Keratinocyte (primary cell): ENCODE results near the gene DENND4A. TPM values are rescaled to one million over a fixed set of nuclear protein-coding genes. Genes with fewer than 3 reads are reported as not detected.
A peak's percentile ranks its signal among the peaks of the same experiment; 100 is the strongest.

Source experiments
- DNase-seq: peaks from one replicate; pipeline ENCODE4 v3.0.0-alpha.2; 2011; ENCODE audit warnings: low read depth, missing footprints, low spot score
- FAIRE-seq: peaks from 2 replicates; lab custom pipeline; 2011; peaks lifted over from hg19 to GRCh38; lab: Jason Lieb, UNC
- H2AFZ ChIP-seq: 2 replicates; pipeline ENCODE4 v1.6.0; 2012; ENCODE audit warnings: low read length, control low read depth, inconsistent platforms; ENCODE audit not compliant: control insufficient read depth
- H3K27ac ChIP-seq: 2 replicates; pipeline ENCODE4 v1.5.1; 2011; ENCODE audit warnings: low read length; ENCODE audit not compliant: control insufficient read depth, insufficient read depth
- H3K27me3 ChIP-seq: 3 replicates; pipeline ENCODE4 v1.6.0; 2011; ENCODE audit warnings: low read length; ENCODE audit not compliant: control insufficient read depth, insufficient read depth; ENCODE audit errors: extremely low read depth
- H3K36me3 ChIP-seq, 2 experiments: 2 replicates in 1 of 2; 3 replicates in 1 of 2; pipeline ENCODE4 v1.5.1; 2011; ENCODE audit warnings: low read length in 2 of 2, mild to moderate bottlenecking in 1 of 2; ENCODE audit not compliant: control insufficient read depth in 2 of 2, insufficient read depth in 2 of 2; ENCODE audit errors: extremely low read depth in 1 of 2
- H3K4me1 ChIP-seq: 3 replicates; pipeline ENCODE4 v1.5.1; 2011; ENCODE audit warnings: low read length; ENCODE audit not compliant: control insufficient read depth, insufficient read depth; ENCODE audit errors: extremely low read depth
- H3K4me2 ChIP-seq: 3 replicates; pipeline ENCODE4 v1.6.0; 2011; ENCODE audit warnings: low read depth, low read length; ENCODE audit not compliant: control insufficient read depth, insufficient read depth; ENCODE audit errors: extremely low read depth
- H3K4me3 ChIP-seq, 3 experiments: fragments of 200-600 bp in 1 of 3; sonication (generic) in 1 of 3; 2 replicates in 2 of 3; 3 replicates in 1 of 3; pipeline ENCODE4 v1.5.1; 2011 to 2016; ENCODE audit warnings: low read length in 3 of 3, mild to moderate bottlenecking in 3 of 3, control low read depth in 2 of 3, inconsistent platforms in 1 of 3, low read depth in 1 of 3, mixed read lengths in 1 of 3, mixed run types in 1 of 3, moderate library complexity in 1 of 3; ENCODE audit not compliant: control insufficient read depth in 2 of 3, insufficient read depth in 2 of 3; ENCODE audit errors: extremely low read depth in 1 of 3
- H3K79me2 ChIP-seq: 2 replicates; pipeline ENCODE4 v1.6.0; 2012; ENCODE audit warnings: low read length; ENCODE audit not compliant: control insufficient read depth, insufficient read depth
- H3K9ac ChIP-seq: 3 replicates; pipeline ENCODE4 v1.6.0; 2011; ENCODE audit warnings: low read length; ENCODE audit not compliant: control insufficient read depth, insufficient read depth; ENCODE audit errors: extremely low read depth
- H3K9me1 ChIP-seq: 3 replicates; pipeline ENCODE4 v1.6.0; 2011; ENCODE audit warnings: low read length; ENCODE audit not compliant: control insufficient read depth, insufficient read depth; ENCODE audit errors: extremely low read depth
- H3K9me3 ChIP-seq: 2 replicates; pipeline ENCODE4 v1.5.1; 2012; ENCODE audit warnings: low read depth, low read length; ENCODE audit not compliant: control insufficient read depth
- H4K20me1 ChIP-seq: 3 replicates; pipeline ENCODE4 v1.6.0; 2011; ENCODE audit warnings: low read length; ENCODE audit not compliant: control insufficient read depth, insufficient read depth; ENCODE audit errors: extremely low read depth
- EZH2 ChIP-seq: IDR thresholded peaks from one replicate; pipeline ENCODE4 v1.6.1; 2012; ENCODE audit warnings: inconsistent platforms, mild to moderate bottlenecking, low read length, moderate library complexity
- dilution Hi-C: fragments of 300-500 bp; cut with MboI; formaldehyde crosslinking; loops from one replicate; pipeline ENCODE4 v1.7.0; 2020; ENCODE audit warnings: low sequenced_read_pairs; ENCODE audit not compliant: extremely low pct_ligation_motif_present
- polyA plus RNA-seq, 5 experiments: library from polyadenylated mRNA; depleted of rRNA in 3 of 5; stranded (reverse) in 3 of 5; stranded (forward) in 1 of 5; unstranded in 1 of 5; fragments of >200 nt; gene quantifications; 1 replicate in 1 of 5; 2 replicates in 3 of 5; 3 replicates in 1 of 5; pipeline versions ENCODE4 v1.2.1 to v1.2.3, GENCODE V29; 2011 to 2012; ENCODE audit warnings: missing spikeins in 2 of 5, low read depth in 1 of 5, low replicate concordance in 1 of 5
- TF ChIP-seq, protein P1 (sequence below), 3 experiments: IDR thresholded peaks in 1 of 3; conservative IDR thresholded peaks in 1 of 3; optimal IDR thresholded peaks in 1 of 3; 2 replicates in 2 of 3; 3 replicates in 1 of 3; pipeline versions ENCODE3 to v1.5.1; 2011; ENCODE audit warnings: low read length in 3 of 3, mild to moderate bottlenecking in 3 of 3, moderate library complexity in 2 of 3, control low read depth in 1 of 3, inconsistent platforms in 1 of 3; ENCODE audit not compliant: insufficient read depth in 2 of 3; ENCODE audit errors: extremely low read depth in 1 of 3

Gene DENND4A
- polyA plus RNA-seq, 1 donor (not counting 4 experiments of a cell fraction or from before 2014, with no cell fraction given) = 10.0 TPM

DNA sequence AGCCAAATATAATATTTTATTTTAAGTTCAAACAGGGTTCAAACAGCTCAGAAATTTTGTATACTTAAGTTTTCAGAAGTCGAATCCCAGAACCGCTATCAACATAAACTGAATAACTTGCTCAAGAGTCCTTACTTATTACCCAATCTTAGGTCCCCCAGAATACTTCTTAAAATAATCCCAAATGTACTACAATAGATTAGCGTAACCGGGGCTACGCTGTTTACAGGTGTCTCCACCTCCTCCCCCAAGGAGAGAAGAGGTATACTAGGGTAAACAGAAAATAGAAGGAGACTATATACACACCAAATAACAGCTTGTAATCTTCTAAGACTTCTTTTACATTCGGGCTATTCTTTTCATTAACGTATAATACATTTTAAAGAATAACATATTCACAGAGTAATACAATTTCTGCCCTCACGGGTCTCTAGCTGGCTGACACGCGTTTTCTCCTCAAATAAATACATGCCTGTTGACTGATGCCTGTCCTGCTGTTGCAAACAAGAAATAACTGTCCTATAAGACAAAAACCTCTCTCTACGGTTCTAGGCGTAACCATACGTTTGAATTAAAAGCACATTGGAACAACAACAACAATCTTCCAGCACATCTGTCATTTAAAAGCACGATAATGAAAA lies 1.3 kb downstream of the DENND4A start:
- dilution Hi-C loops = no loop called here
- Histone ChIP-seq H3K9me1 (no peaks in the 10 kb centered on the region), H3K27ac (peak overlapping the region; percentile 82), H3K9me3 (no peaks in the 10 kb centered on the region), H2AFZ (peak overlapping the region; percentile 30), H3K4me2 (peak overlapping the region; percentile 98), H4K20me1 (no peaks in the 10 kb centered on the region), H3K4me3 (peak overlapping the region; percentile 86 to 91 (median 90)), H3K9ac (peak overlapping the region; percentile 95), H3K27me3 (no peaks in the 10 kb centered on the region), H3K4me1 (peaks cover 24% of the 10 kb centered on the region), H3K36me3 (no peaks in the 10 kb centered on the region), H3K79me2 (peaks cover 29% of the 10 kb centered on the region)
- TF ChIP-seq, protein P1, sequence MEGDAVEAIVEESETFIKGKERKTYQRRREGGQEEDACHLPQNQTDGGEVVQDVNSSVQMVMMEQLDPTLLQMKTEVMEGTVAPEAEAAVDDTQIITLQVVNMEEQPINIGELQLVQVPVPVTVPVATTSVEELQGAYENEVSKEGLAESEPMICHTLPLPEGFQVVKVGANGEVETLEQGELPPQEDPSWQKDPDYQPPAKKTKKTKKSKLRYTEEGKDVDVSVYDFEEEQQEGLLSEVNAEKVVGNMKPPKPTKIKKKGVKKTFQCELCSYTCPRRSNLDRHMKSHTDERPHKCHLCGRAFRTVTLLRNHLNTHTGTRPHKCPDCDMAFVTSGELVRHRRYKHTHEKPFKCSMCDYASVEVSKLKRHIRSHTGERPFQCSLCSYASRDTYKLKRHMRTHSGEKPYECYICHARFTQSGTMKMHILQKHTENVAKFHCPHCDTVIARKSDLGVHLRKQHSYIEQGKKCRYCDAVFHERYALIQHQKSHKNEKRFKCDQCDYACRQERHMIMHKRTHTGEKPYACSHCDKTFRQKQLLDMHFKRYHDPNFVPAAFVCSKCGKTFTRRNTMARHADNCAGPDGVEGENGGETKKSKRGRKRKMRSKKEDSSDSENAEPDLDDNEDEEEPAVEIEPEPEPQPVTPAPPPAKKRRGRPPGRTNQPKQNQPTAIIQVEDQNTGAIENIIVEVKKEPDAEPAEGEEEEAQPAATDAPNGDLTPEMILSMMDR (optimal IDR thresholded peaks at IDR 0.05 in 1 of 3, IDR thresholded peaks at IDR 0.05 in 1 of 3, conservative IDR thresholded peaks at IDR 0.05 in 1 of 3; ENCODE audit: extremely low read depth in 1 of 3, insufficient read depth in 2 of 3, low read length in 3 of 3) = no peak
- no peak for TF ChIP-seq EZH2
- FAIRE-seq = no peak
- no peak for DNase-seq

DNA sequence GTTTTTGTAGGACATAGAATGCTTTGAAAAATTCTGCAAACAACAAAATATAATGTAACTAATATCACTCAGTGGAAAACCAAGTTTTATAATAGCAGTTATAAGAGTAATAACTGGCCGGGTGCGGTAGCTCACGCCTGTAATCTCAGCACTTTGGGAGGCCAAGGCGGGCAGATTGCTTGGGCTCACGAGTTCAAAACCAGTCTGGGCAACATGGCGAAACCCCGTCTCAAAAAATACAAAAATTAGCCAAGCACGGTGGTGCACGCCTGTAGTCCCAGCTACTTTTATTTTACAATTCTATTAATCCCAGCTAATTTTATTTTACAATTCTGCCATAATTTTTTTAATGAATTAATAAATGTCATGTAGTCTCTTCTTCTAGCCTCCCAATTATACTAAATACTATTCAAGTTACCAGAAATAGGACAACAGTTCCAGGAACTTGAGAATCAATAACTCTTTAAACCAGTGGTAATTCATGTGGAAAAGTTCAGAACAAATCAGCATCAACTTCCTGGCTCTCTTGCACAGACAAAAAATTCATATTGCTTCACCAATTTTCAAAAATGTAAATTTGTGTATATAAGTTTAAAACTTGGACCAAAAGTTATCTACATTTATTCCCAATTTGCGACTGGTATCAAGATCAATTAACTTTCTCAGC lies 2.2 kb downstream of the DENND4A start:
- TF ChIP-seq, protein P1 (optimal IDR thresholded peaks at IDR 0.05 in 1 of 3, IDR thresholded peaks at IDR 0.05 in 1 of 3, conservative IDR thresholded peaks at IDR 0.05 in 1 of 3; ENCODE audit: extremely low read depth in 1 of 3, insufficient read depth in 2 of 3, low read length in 3 of 3) = no peak
- no peak for TF ChIP-seq EZH2
- Histone ChIP-seq H3K4me3 (no peak overlapping the region), H2AFZ (no peak overlapping the region), H3K9me1 (no peaks in the 10 kb centered on the region), H4K20me1 (no peaks in the 10 kb centered on the region), H3K9me3 (no peaks in the 10 kb centered on the region), H3K4me1 (peaks cover 21% of the 10 kb centered on the region), H3K36me3 (no peaks in the 10 kb centered on the region), H3K9ac (no peak overlapping the region), H3K4me2 (no peak overlapping the region), H3K27me3 (no peaks in the 10 kb centered on the region), H3K79me2 (peaks cover 29% of the 10 kb centered on the region), H3K27ac (no peak overlapping the region)
- dilution Hi-C loops = no loop called here
- no peak for DNase-seq
- FAIRE-seq = no peak
